ENCODE data around the gene EGLN3.

Gene EGLN3

DNA sequence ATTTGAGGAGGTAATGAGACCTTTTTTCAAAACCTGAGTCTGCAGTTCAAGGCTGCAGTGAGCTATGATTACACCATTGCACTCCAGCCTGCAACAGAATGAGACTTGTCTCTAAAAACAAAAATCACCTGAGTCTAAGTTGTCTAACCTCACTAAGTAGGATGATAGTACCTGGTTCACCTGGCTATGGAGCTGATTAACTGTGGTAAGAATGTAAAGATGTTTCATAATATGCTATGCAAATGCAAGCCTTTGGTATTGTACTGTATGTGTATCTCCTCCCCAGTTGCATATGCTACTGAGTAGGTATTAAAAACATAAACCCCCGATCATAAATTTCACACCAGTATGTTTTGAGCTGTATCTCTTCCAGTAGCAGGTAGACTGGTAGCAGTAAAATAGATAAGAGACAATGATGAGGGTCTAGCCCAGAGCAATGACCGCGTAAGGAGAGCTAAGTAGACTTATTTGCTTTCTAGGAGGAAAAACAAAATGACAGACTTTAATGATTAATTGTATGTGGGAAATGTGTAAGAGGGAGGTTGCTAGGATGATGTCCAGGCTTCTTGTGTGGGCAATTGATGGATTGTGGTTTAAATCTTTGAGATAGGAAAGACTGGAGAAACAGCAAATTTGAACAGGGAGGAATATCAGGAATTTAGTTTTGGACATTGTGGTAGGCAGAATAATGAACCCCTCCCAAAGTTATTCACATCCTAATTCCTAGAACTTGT, 41.6 kb upstream of the EGLN3 start:
- H3K27ac ChIP-seq = no peak overlapping the region
- POLR2A ChIA-PET (ENCODE audit: low non-redundant PET) = no interaction called here
- no peak for DNase-seq (ENCODE audit: low spot score)
- CTCF ChIA-PET = no interaction called here
- TF ChIP-seq, protein P1, sequence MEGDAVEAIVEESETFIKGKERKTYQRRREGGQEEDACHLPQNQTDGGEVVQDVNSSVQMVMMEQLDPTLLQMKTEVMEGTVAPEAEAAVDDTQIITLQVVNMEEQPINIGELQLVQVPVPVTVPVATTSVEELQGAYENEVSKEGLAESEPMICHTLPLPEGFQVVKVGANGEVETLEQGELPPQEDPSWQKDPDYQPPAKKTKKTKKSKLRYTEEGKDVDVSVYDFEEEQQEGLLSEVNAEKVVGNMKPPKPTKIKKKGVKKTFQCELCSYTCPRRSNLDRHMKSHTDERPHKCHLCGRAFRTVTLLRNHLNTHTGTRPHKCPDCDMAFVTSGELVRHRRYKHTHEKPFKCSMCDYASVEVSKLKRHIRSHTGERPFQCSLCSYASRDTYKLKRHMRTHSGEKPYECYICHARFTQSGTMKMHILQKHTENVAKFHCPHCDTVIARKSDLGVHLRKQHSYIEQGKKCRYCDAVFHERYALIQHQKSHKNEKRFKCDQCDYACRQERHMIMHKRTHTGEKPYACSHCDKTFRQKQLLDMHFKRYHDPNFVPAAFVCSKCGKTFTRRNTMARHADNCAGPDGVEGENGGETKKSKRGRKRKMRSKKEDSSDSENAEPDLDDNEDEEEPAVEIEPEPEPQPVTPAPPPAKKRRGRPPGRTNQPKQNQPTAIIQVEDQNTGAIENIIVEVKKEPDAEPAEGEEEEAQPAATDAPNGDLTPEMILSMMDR (conservative IDR thresholded peaks at IDR 0.05; ENCODE audit: low read depth) = no peak

DNA sequence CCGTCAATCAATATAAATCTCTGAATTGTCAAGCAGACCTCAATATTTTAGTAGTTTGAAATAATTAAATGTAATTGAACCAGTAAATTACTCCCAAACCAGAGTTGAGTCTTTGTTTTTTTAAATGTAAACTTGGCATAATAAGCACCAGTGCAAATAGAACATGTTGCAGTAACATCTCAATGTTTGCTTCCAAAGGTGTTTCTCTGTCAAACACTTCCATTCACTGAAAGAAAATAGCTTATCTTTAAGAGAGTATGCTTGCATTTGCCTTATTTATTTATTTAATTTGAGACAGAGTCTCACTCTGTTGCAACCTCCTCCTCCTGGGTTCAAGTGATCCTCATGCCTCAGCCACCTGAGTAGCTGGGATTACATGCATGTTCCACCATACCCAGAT, 39.9 kb upstream of the EGLN3 start:
- ChIA-PET POLR2A (ENCODE audit: low non-redundant PET) (no interaction called here), CTCF (no interaction called here)
- DNase-seq (ENCODE audit: low spot score) = no peak
- no peak overlapping the region for H3K27ac ChIP-seq
- TF ChIP-seq, protein P1 (conservative IDR thresholded peaks at IDR 0.05; ENCODE audit: low read depth) = no peak

DNA sequence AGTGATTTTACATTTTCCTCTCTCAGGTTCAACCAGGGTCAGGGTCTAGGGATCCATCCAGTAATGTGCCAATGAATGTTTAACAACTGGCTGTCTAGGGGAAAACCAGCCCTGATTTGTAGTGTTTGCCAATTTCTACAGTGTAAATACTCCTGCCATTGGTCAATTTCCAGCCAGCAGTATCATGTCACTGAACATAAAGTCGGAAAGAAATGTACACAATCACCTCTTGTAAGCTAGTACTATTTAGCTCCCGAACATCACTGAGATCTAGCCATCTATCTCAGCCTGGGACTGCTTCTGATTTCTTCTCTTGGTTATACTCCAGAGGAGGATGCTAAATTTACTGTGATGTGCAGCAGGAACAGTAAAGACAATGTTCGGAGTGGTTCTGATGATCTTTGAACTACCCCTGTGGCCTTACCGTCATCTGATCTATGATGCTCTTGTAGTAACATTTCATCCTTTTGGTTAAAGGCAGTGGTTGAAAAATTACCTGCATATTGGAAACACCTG, 36.7 kb upstream of the EGLN3 start:
- CTCF ChIA-PET = no interaction called here
- H3K27ac ChIP-seq = no peak overlapping the region
- TF ChIP-seq, protein P1 (conservative IDR thresholded peaks at IDR 0.05; ENCODE audit: low read depth) = no peak
- POLR2A ChIA-PET (ENCODE audit: low non-redundant PET) = no interaction called here
- DNase-seq (ENCODE audit: low spot score) = no peak

DNA sequence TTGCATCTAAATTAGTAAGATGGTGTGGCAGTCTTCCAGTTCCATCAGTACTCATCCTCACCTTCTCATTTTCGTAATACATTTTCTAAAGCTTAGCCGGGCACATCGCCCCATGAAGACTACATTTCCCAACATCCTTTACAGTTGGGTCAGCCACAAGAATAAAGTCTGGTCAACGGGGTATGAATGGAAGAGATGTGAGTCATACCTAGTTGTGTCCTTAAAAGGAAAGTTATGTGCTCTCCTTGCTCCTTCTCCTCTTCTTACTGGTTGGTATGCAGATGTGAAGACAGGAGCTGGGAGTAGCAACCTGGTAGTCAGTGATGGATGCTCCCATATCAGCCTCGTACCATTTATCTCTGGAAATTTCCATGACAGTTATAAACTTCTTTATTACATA, 35.9 kb upstream of the EGLN3 start:
- TF ChIP-seq, protein P1 (conservative IDR thresholded peaks at IDR 0.05; ENCODE audit: low read depth) = no peak
- ChIA-PET CTCF (interaction anchor here (0.5 to 0.6 kb wide), 2 partner anchors 59 to 1913 kb away, joined by 3 to 4 read pairs; no protein-coding TSS in a partner anchor), POLR2A (ENCODE audit: low non-redundant PET) (no interaction called here)
- H3K27ac ChIP-seq = no peak overlapping the region
- peak; percentile 73 for DNase-seq (ENCODE audit: low spot score)

DNA sequence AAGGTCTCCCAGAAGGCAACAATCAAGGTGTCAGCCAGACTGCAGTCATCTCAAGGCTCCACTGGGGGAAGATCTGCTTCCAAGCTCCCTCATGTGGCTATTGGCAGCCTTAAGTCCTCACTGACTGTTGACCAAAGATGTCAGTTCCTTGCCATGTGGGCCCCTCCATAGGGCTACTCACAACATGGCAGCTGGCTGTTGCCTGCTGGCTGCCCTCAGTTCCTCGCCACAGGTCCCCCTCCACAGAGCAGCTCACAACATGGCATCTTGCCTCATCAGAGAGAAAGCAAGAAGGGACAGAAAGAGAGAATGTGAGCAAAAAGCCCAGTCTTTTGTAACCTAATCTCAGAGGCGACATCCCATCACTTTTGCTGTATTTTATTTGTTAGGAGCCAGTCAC, 34.4 kb upstream of the EGLN3 start:
- no peak overlapping the region for H3K27ac ChIP-seq
- TF ChIP-seq, protein P1 (conservative IDR thresholded peaks at IDR 0.05; ENCODE audit: low read depth) = no peak
- CTCF ChIA-PET = no interaction called here
- no peak for DNase-seq (ENCODE audit: low spot score)
- POLR2A ChIA-PET (ENCODE audit: low non-redundant PET) = no interaction called here

DNA sequence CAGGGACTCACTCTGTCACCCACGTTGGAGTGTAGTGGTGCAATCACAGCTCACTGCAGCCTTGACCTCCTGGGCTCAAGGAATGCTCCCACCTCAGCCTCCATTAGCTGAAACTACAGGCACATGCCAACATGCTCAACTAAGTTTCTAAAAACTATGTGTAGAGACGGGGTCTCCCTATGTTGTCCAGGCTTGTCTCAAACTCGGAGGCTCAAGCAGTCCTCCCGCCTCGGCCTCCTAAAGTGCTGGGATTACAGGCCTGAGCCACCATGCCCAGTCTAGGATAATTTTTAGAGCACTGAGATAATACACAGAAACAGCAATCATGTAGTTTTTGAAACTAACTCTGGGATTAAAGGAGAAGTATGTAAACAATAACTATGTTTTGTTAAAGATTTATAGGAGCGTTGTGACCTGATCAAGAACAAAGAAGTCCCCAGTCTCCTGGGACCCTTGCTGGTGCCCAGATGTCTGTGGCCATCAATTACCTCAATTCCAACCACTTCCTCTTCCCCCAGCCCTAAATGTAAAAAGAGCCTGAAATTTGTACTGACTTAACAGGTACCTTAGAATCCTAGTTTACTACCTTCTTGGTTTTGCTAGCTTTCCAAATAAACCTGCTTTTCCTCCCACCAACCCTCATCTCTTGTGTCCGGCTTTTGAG, 28.9 kb upstream of the EGLN3 start:
- ChIA-PET POLR2A (ENCODE audit: low non-redundant PET) (interaction anchor here (0.6 kb wide), 1 partner anchor 12 kb away, joined by 5 read pairs; no protein-coding TSS in a partner anchor), CTCF (no interaction called here)
- TF ChIP-seq, protein P1 (conservative IDR thresholded peaks at IDR 0.05; ENCODE audit: low read depth) = no peak
- DNase-seq (ENCODE audit: low spot score) = no peak
- H3K27ac ChIP-seq = no peak overlapping the region

Measured in RWPE1 (cell line).